Kidney epithelial cell (primary cell): ENCODE data around the gene TCTA. TPM values are rescaled to one million over a fixed set of nuclear protein-coding genes. Genes with fewer than 3 reads are reported as not detected.

ENCODE experiments used
- DNase-seq: peaks from one replicate; pipeline ENCODE4 v3.0.0-alpha.2; 2010; ENCODE audit warnings: low read depth
- H3K27me3 ChIP-seq: 2 replicates; pipeline ENCODE4 v1.6.0; 2011; ENCODE audit warnings: low read length; ENCODE audit not compliant: control insufficient read depth, insufficient read depth
- H3K36me3 ChIP-seq: 2 replicates; pipeline ENCODE4 v1.5.1; 2011; ENCODE audit warnings: low read length; ENCODE audit not compliant: control insufficient read depth, insufficient read depth
- H3K4me3 ChIP-seq: 2 replicates; pipeline ENCODE4 v1.5.1; 2011; ENCODE audit warnings: low read depth, mild to moderate bottlenecking, control low read depth, low read length
- CTCF ChIP-seq: IDR thresholded peaks from 2 replicates; pipeline ENCODE4 v1.5.1; 2011; ENCODE audit warnings: mild to moderate bottlenecking, moderate library complexity, low read length, control low read depth, inconsistent platforms; ENCODE audit not compliant: insufficient read depth, poor library complexity, severe bottlenecking
- total RNA-seq: library from RNA; depleted of rRNA; stranded (reverse); fragments of >200 nt; gene quantifications from 2 replicates; pipeline ENCODE4 v1.2.3, GENCODE V29; 2015

The TCTA gene
- total RNA-seq, 1 donor from 2014 or later: 17.4 TPM

- Histone ChIP-seq H3K4me3 (no peak overlapping the region), H3K27me3 (no peaks in the 10 kb centered on the region), H3K36me3 (no peaks in the 10 kb centered on the region)
- DNase-seq: no peak
- TF ChIP-seq CTCF: no peak
Observed at GRCh38 chr3:49462222-49462621, 50.0 kb downstream of the TCTA start.

- no peak overlapping the region for H3K4me3 ChIP-seq
- H3K36me3 ChIP-seq: no peaks in the 10 kb centered on the region
- no peak for DNase-seq
- no peaks in the 10 kb centered on the region for H3K27me3 ChIP-seq
- TF ChIP-seq CTCF: no peak
Observed at GRCh38 chr3:49465270-49466034, 53.2 kb downstream of the TCTA start.

Other genes with a start within 250 kb of the TCTA start
- gene CCDC71, start 246.1 kb upstream of the TCTA start, total RNA-seq: 41.2 and 46.6 TPM in 2 replicates
- 6.4 and 10.1 TPM in 2 replicates for gene KLHDC8B, start 240.8 kb upstream of the TCTA start, total RNA-seq
- gene C3orf62, start 135.2 kb upstream of the TCTA start, total RNA-seq: 1.1 and 1.5 TPM in 2 replicates
- gene USP4, start 72.4 kb upstream of the TCTA start, total RNA-seq: 17.4 and 24.1 TPM in 2 replicates
- gene GPX1, start 54.1 kb upstream of the TCTA start, total RNA-seq: 422 and 502 TPM in 2 replicates
- gene RHOA, start 447 bp upstream of the TCTA start, total RNA-seq: 400 and 501 TPM in 2 replicates
- gene AMT, start 10.1 kb downstream of the TCTA start, total RNA-seq: 4.9 and 6.6 TPM in 2 replicates
- gene NICN1, start 16.9 kb downstream of the TCTA start, total RNA-seq: 5.4 and 13.1 TPM in 2 replicates
- 59.7 and 60.0 TPM in 2 replicates for gene DAG1, start 57.8 kb downstream of the TCTA start, total RNA-seq
- gene BSN, start 142.1 kb downstream of the TCTA start, total RNA-seq: 0.92 and 2.7 TPM in 2 replicates